K562 (cell line): ENCODE data around the gene SRC. TPM values are rescaled to one million over a fixed set of nuclear protein-coding genes. Genes with fewer than 3 reads are reported as not detected.

Source experiments
- ATAC-seq: fragments of 200-7000 bp; cut with Tn5 transposase; 3 replicates; pipeline ENCODE4 v1.9.1; 2020; ENCODE audit warnings: moderate library complexity
- BruUV-seq: library from RNA; stranded (reverse); fragments of 400-500 nt; replicated peaks from 2 replicates; lab custom pipeline; 2021; lab: Mats Ljungman, UMichigan
- CTCF ChIA-PET: fragments of 300-600 bp; formaldehyde crosslinking; extraction: SDS; loops from one replicate; lab custom pipeline; 2021; ENCODE audit warnings: low intra/inter-chr PET ratio; lab: Yijun Ruan, JAX
- POLR2A ChIA-PET: fragments of 300-600, 350-650 bp; sonication (Branson Sonifier 250); formaldehyde crosslinking; extraction: SDS; loops from one replicate; lab custom pipeline; 2021; ENCODE audit warnings: antibody characterized with exemption, inconsistent platforms; lab: Yijun Ruan, JAX
- DNase-seq, 4 experiments: peaks; one replicate each; pipeline versions ENCODE4 v3.0.0 to v3.0.0-alpha.2; 2011 to 2018; ENCODE audit warnings: low spot score in 3 of 4, mixed read lengths in 3 of 4; ENCODE audit errors: extremely low read depth in 1 of 4
- FAIRE-seq: peaks from 2 replicates; lab custom pipeline; 2011; peaks lifted over from hg19 to GRCh38; lab: Jason Lieb, UNC
- H2AFZ ChIP-seq: 2 replicates; pipeline ENCODE4 v1.6.0; 2011; ENCODE audit warnings: low read depth, low read length, control low read depth, inconsistent platforms
- H3K27ac ChIP-seq: fragments of 200-600 bp; 3 replicates; pipeline ENCODE4 v1.8.0; 2011; ENCODE audit warnings: low read depth, mild to moderate bottlenecking, control low read depth, inconsistent platforms, low read length, moderate library complexity, mixed read lengths; ENCODE audit errors: extremely low read depth
- H3K27me3 ChIP-seq, 2 experiments: fragments of 300-600 bp in 1 of 2; 2 replicates in 1 of 2; 3 replicates in 1 of 2; pipeline versions ENCODE4 v1.6.0 to v1.8.0; 2011; ENCODE audit warnings: inconsistent platforms in 2 of 2, low read length in 2 of 2, mild to moderate bottlenecking in 1 of 2, mixed read lengths in 1 of 2, moderate library complexity in 1 of 2; ENCODE audit not compliant: control insufficient read depth in 2 of 2, insufficient read depth in 2 of 2
- H3K36me3 ChIP-seq: fragments of 300-600 bp; 3 replicates; pipeline ENCODE4 v1.8.0; 2011; ENCODE audit warnings: mild to moderate bottlenecking, low read length, inconsistent platforms; ENCODE audit not compliant: control insufficient read depth, insufficient read depth
- H3K4me1 ChIP-seq, 2 experiments: fragments of 200-600 bp in 1 of 2; replicated peaks in 1 of 2; 2 replicates in 1 of 2; 3 replicates in 1 of 2; pipeline versions ENCODE4 v1.5.1 to v1.8.0; 2011; ENCODE audit warnings: inconsistent platforms in 2 of 2, low read length in 2 of 2, mild to moderate bottlenecking in 1 of 2, mixed read lengths in 1 of 2, moderate library complexity in 1 of 2; ENCODE audit not compliant: control insufficient read depth in 2 of 2, insufficient read depth in 2 of 2
- H3K4me2 ChIP-seq: 2 replicates; pipeline ENCODE4 v1.6.1; 2011; ENCODE audit warnings: low read length, control low read depth, inconsistent platforms, mixed read lengths; ENCODE audit not compliant: insufficient read depth
- H3K4me3 ChIP-seq: fragments of 200-600 bp; sonication (generic), shearing (Covaris generic); 2 replicates; pipeline ENCODE4 v1.5.1; 2016; ENCODE audit warnings: control low read depth, inconsistent platforms
- H3K79me2 ChIP-seq: fragments of 200-600 bp; 3 replicates; pipeline ENCODE4 v1.8.0; 2011; ENCODE audit warnings: low read length, inconsistent platforms; ENCODE audit not compliant: control insufficient read depth, insufficient read depth
- H3K9ac ChIP-seq, 2 experiments: 2 replicates each; pipeline versions ENCODE4 v1.6.0 to v1.6.1; 2011; ENCODE audit warnings: low read depth in 2 of 2, low read length in 2 of 2, control low read depth in 1 of 2, inconsistent platforms in 1 of 2, mild to moderate bottlenecking in 1 of 2, mixed read lengths in 1 of 2; ENCODE audit not compliant: insufficient read depth in 1 of 2
- H3K9me1 ChIP-seq: one replicate; pipeline ENCODE4 v1.6.0; 2011; ENCODE audit warnings: inconsistent platforms, mild to moderate bottlenecking, low read length, moderate library complexity; ENCODE audit not compliant: control insufficient read depth, insufficient read depth
- H3K9me3 ChIP-seq: replicated peaks from 2 replicates; pipeline ENCODE4 v1.5.1; 2011; ENCODE audit warnings: low read depth, low read length, inconsistent platforms; ENCODE audit not compliant: control insufficient read depth, insufficient read depth
- H4K20me1 ChIP-seq: replicated peaks from 2 replicates; pipeline ENCODE4 v1.6.1; 2011; ENCODE audit warnings: low read length, inconsistent platforms, mixed read lengths; ENCODE audit not compliant: control insufficient read depth, insufficient read depth
- FOXA3 ChIP-seq, 2 experiments: fragments of 450-650 bp in 1 of 2; sonication (generic) in 1 of 2; formaldehyde crosslinking; IDR thresholded peaks in 1 of 2; conservative IDR thresholded peaks in 1 of 2; 2 replicates each; pipeline versions ENCODE4 v1.4.0 to v1.8.0; 2020 to 2022; ENCODE audit warnings: mild to moderate bottlenecking in 2 of 2, missing genetic modification reagents in 1 of 2
- NBN ChIP-seq: fragments of 450-650 bp; IDR thresholded peaks from 2 replicates; pipeline ENCODE4 v1.6.1; 2016; ENCODE audit warnings: low read depth, mild to moderate bottlenecking
- TFAM ChIP-seq: fragments of 250-450 bp; sonication (Bioruptor Pico); conservative IDR thresholded peaks from 2 replicates; pipeline ENCODE4 v1.5.0; 2021; ENCODE audit warnings: mild to moderate bottlenecking, moderate library complexity
- ZNF239 ChIP-seq: fragments of 250-450 bp; sonication (Bioruptor Pico); IDR thresholded peaks from 2 replicates; pipeline ENCODE4 v1.4.0; 2020; ENCODE audit warnings: mild to moderate bottlenecking
- ZNF764 ChIP-seq: fragments of 250-450 bp; sonication (Bioruptor Pico); IDR thresholded peaks from 2 replicates; pipeline ENCODE4 v1.4.0; 2020; ENCODE audit warnings: low read depth, mild to moderate bottlenecking, moderate library complexity
- ZZZ3 ChIP-seq: fragments of 450-650 bp; IDR thresholded peaks from 2 replicates; pipeline ENCODE4 v1.6.1; 2016; ENCODE audit warnings: antibody characterized with exemption, mild to moderate bottlenecking, moderate library complexity
- WGBS: fragments of 100-300 bp; shearing (Covaris generic); methylation state at CpG from one replicate; pipeline ENCODE4 v1.1.6; 2016; ENCODE audit warnings: low coverage, mixed read lengths; ENCODE audit not compliant: insufficient coverage; ENCODE audit errors: missing lambda C conversion rate; 5-methylcytosine and 5-hydroxymethylcytosine counted together
- in situ Hi-C: fragments of 300-500 bp; cut with MboI; formaldehyde crosslinking; loops from 4 replicates; pipeline ENCODE4 v1.15.0; 2018; ENCODE audit warnings: inconsistent platforms, mixed read lengths
- intact Hi-C: fragments of 100-400 bp; cut with micrococcal nuclease; formaldehyde crosslinking; loops from 2 replicates; pipeline ENCODE4 v1.14.2; 2022
- polyA plus RNA-seq, 8 experiments: library from polyadenylated mRNA; depleted of rRNA in 4 of 8; stranded (reverse) in 5 of 8; unstranded in 3 of 8; fragments of >200 nt; fragmentation: Nextera tagmentation in 2 of 8; fragmentation: Illumina TruSeq in 1 of 8; extraction: Ambion mirVana in 2 of 8; extraction: Trizol in 1 of 8; gene quantifications; 2 replicates each; pipeline versions ENCODE4 v1.2.1 to v1.2.3, GENCODE V29; 2011 to 2014; ENCODE audit warnings: inconsistent platforms in 1 of 8, missing spikeins in 1 of 8
- total RNA-seq, 7 experiments: library from RNA; depleted of rRNA in 6 of 7; stranded (reverse); fragments of >200 nt in 6 of 7; fragmentation: Illumina TruSeq in 2 of 7; extraction: Trizol in 2 of 7; gene quantifications; 2 replicates each; pipeline versions ENCODE4 v1.2.1 to v1.2.3, GENCODE V29; 2011 to 2021; ENCODE audit warnings: low replicate concordance in 1 of 7
- TF ChIP-seq, protein P1 (sequence below): sonication (generic); formaldehyde crosslinking; IDR thresholded peaks from 2 replicates; pipeline ENCODE4 v1.8.1; 2023; ENCODE audit warnings: mild to moderate bottlenecking, missing genetic modification reagents
- TF ChIP-seq, protein P2 (sequence below): fragments of 450-650 bp; IDR thresholded peaks from 2 replicates; pipeline ENCODE4 v1.6.1; 2016; ENCODE audit warnings: low read depth, mild to moderate bottlenecking, moderate library complexity
- TF ChIP-seq, protein P3 (sequence below): sonication (generic); formaldehyde crosslinking; IDR thresholded peaks from 2 replicates; pipeline ENCODE4 v1.8.0; 2022; ENCODE audit warnings: missing genetic modification reagents, mild to moderate bottlenecking, borderline replicate concordance

The SRC gene
- total and polyA plus RNA-seq, 9 of the 15 experiments (the other 6 are each of a cell fraction or from before 2014, with no cell fraction given) = 0.06 to 8.5 (median 3.1) TPM

DNA sequence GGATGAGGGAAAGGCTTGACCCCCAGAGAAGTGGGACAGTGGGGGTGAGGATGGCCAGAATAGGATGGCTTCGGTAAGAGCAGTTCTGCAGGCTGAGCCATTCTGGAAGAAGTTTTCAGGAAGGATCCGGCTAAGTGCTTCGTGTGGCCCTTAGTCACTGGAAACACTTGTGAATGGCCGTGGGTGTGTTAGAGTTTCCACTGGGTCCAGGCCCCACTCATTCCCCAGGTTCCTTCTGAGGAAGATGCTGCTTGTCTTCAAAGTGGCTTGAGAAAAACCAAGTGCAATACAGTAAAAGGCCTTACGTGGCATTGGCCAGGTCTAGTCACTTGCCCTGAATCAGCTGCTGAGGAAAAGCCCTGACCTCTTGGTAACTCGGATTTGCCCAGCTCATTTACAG, 28.6 kb upstream of the SRC start:
- H3K4me2 ChIP-seq = no peak overlapping the region
- BruUV-seq = no TSS peak
- ChIA-PET POLR2A (interaction anchor here (0.7 to 1.6 kb wide), 3 partner anchors 12 to 20 kb away, joined by 3 to 5 read pairs (median 3); no protein-coding TSS in a partner anchor), CTCF (no interaction called here)
- H3K9me3 ChIP-seq = no peaks in the 10 kb centered on the region
- ATAC-seq (no peak), FAIRE-seq (no peak), DNase-seq (no peak)
- no peaks in the 10 kb centered on the region; the same call in 2 of the 3 replicates for H3K79me2 ChIP-seq
- TF ChIP-seq FOXA3 (CRISPR knock-in tag; conservative IDR thresholded peaks at IDR 0.05 in 1 of 2, IDR thresholded peaks at IDR 0.05 in 1 of 2) (0 out of 4 replicates have a peak, but pooled peaks of 1 of the 2 experiments have one; percentile 24), ZZZ3 (no peak)
- H3K4me3 ChIP-seq = no peak overlapping the region
- peaks cover 30% of the 10 kb centered on the region for H3K36me3 ChIP-seq
- 90% methylated on average over 6 of the region's 6 CpGs for WGBS
- in situ Hi-C loops (no loop called here), intact Hi-C loops (no loop called here)
- H3K4me1 ChIP-seq = peaks cover 30 to 38% of the 10 kb centered on the region in 2 experiments
- no peak overlapping the region for H3K9ac ChIP-seq
- H2AFZ ChIP-seq = no peak overlapping the region
- no peaks in the 10 kb centered on the region for H3K27me3 ChIP-seq
- no peak overlapping the region for H3K27ac ChIP-seq
- H3K9me1 ChIP-seq = peaks cover 3% of the 10 kb centered on the region
- peaks cover 3% of the 10 kb centered on the region; the same call in 1 of the 2 replicates for H4K20me1 ChIP-seq

DNA sequence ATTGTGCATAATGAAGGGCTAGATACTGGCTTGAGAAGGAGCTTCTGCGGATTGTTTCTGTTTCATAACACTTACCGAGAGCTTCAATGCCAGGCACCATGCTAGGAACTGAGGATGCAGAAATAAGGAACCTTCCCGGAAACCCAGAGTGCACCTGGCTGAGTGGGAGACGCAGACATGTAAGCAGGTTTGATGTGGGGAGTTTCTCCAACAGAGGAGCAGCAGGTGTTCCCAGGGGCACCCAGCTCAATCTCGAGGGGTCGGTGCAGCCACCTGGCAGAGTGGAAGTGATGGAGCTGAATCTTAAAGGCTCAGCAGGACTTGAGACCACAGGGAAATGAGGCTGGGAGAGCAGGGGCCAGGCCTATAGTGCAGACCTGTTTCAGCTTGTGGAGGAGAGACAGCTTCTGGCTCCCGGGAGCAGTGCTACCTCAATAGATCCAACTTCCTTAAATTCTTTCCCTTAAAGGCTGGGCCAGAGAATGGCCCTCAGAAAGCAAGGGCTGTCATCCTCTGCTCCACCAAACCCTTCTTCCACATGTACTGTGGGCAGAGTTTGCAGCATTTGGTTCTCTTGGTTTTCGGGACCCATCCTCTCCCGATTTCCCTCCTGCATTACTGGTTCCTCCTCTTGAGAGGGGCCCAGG, 27.8 kb upstream of the SRC start:
- ChIA-PET CTCF (no interaction called here), POLR2A (interaction anchor here (0.5 to 1.6 kb wide), 6 partner anchors 10 to 658 kb away, joined by 3 to 5 read pairs (median 4); no protein-coding TSS in a partner anchor)
- no peak for FAIRE-seq
- Histone ChIP-seq H3K27me3 (no peaks in the 10 kb centered on the region), H3K4me1 (peaks cover 30 to 38% of the 10 kb centered on the region in 2 experiments), H3K4me2 (no peak overlapping the region), H3K9me1 (peaks cover 3% of the 10 kb centered on the region), H4K20me1 (peaks cover 3% of the 10 kb centered on the region; the same call in 1 of the 2 replicates), H3K9ac (no peak overlapping the region), H3K27ac (no peak overlapping the region), H3K36me3 (peaks cover 26% of the 10 kb centered on the region), H3K79me2 (no peaks in the 10 kb centered on the region; the same call in 2 of the 3 replicates), H3K9me3 (no peaks in the 10 kb centered on the region), H2AFZ (no peak overlapping the region), H3K4me3 (no peak overlapping the region)
- in situ Hi-C loops (no loop called here), intact Hi-C loops (no loop called here)
- no TSS peak for BruUV-seq
- DNase-seq = no peak
- no peak for ATAC-seq
- WGBS = 92% methylated on average over 9 of the region's 9 CpGs
- TF ChIP-seq ZNF764 (CRISPR knock-in tag) (no peak), ZNF239 (no peak), NBN (no peak), TFAM (CRISPR knock-in tag) (no peak)
- TF ChIP-seq, protein P1, sequence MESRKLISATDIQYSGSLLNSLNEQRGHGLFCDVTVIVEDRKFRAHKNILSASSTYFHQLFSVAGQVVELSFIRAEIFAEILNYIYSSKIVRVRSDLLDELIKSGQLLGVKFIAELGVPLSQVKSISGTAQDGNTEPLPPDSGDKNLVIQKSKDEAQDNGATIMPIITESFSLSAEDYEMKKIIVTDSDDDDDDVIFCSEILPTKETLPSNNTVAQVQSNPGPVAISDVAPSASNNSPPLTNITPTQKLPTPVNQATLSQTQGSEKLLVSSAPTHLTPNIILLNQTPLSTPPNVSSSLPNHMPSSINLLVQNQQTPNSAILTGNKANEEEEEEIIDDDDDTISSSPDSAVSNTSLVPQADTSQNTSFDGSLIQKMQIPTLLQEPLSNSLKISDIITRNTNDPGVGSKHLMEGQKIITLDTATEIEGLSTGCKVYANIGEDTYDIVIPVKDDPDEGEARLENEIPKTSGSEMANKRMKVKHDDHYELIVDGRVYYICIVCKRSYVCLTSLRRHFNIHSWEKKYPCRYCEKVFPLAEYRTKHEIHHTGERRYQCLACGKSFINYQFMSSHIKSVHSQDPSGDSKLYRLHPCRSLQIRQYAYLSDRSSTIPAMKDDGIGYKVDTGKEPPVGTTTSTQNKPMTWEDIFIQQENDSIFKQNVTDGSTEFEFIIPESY (CRISPR knock-in tag) = no peak
- TF ChIP-seq, protein P2, sequence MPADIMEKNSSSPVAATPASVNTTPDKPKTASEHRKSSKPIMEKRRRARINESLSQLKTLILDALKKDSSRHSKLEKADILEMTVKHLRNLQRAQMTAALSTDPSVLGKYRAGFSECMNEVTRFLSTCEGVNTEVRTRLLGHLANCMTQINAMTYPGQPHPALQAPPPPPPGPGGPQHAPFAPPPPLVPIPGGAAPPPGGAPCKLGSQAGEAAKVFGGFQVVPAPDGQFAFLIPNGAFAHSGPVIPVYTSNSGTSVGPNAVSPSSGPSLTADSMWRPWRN = no peak
- TF ChIP-seq, protein P3, sequence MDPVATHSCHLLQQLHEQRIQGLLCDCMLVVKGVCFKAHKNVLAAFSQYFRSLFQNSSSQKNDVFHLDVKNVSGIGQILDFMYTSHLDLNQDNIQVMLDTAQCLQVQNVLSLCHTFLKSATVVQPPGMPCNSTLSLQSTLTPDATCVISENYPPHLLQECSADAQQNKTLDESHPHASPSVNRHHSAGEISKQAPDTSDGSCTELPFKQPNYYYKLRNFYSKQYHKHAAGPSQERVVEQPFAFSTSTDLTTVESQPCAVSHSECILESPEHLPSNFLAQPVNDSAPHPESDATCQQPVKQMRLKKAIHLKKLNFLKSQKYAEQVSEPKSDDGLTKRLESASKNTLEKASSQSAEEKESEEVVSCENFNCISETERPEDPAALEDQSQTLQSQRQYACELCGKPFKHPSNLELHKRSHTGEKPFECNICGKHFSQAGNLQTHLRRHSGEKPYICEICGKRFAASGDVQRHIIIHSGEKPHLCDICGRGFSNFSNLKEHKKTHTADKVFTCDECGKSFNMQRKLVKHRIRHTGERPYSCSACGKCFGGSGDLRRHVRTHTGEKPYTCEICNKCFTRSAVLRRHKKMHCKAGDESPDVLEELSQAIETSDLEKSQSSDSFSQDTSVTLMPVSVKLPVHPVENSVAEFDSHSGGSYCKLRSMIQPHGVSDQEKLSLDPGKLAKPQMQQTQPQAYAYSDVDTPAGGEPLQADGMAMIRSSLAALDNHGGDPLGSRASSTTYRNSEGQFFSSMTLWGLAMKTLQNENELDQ = no peak
